ENCODE results near the gene FARP1. TPM values are rescaled to one million over a fixed set of nuclear protein-coding genes. Genes with fewer than 3 reads are reported as not detected.
"Not testable (repeated sequence)": the region's sequence is repeated elsewhere in the genome, so short reads cannot be mapped to it uniquely, and the experiment has no call there.

The FARP1 gene
- total RNA-seq, 1 donor from 2014 or later, result 36.5 TPM

- H3K9me3 ChIP-seq (ENCODE audit: control insufficient read depth in 3 of 3, low read length in 3 of 3); H3K27ac ChIP-seq (ENCODE audit: low read depth, low read length); H3K36me3 ChIP-seq (ENCODE audit: control insufficient read depth in 3 of 3, insufficient read depth in 3 of 3, low read length in 3 of 3); H3K9ac ChIP-seq (ENCODE audit: low read depth in 1 of 3, low read length in 3 of 3); H3K27me3 ChIP-seq (ENCODE audit: control insufficient read depth in 3 of 3, insufficient read depth in 3 of 3, low read length in 3 of 3); H3K4me3 ChIP-seq (ENCODE audit: low read length in 3 of 3); H3K4me1 ChIP-seq (ENCODE audit: control insufficient read depth in 3 of 3, insufficient read depth in 3 of 3, low read length in 3 of 3): not testable (repeated sequence)
Observed at GRCh38 chr13:98230762-98231161, 87.9 kb downstream of the FARP1 start.

DNA sequence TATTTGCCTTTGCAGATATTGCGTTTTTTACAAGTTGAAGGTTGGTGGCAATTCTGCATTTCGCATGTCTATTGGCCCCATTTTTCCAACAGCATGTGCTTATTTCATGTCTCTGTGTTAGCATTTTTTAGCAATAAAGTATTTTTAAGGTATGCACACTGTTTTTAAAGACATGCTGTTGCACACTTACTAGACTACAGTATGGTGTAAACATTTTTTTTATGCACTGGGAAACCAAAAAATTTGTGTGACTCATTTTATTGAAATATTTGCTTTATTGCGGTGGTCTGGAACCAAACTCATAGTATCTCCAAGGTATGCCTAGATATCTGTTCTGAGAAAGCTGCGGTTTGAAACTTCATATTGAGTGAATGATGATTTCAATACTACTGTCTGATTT is 89.6 kb downstream of the FARP1 start:
- no peaks in the 10 kb centered on the region for H3K9me3 ChIP-seq (ENCODE audit: control insufficient read depth in 3 of 3, low read length in 3 of 3)
- H3K9ac ChIP-seq (ENCODE audit: low read depth in 1 of 3, low read length in 3 of 3), result no peak overlapping the region
- no peak overlapping the region for H3K27ac ChIP-seq (ENCODE audit: low read depth, low read length)
- no peaks in the 10 kb centered on the region for H3K36me3 ChIP-seq (ENCODE audit: control insufficient read depth in 3 of 3, insufficient read depth in 3 of 3, low read length in 3 of 3)
- H3K4me1 ChIP-seq (ENCODE audit: control insufficient read depth in 3 of 3, insufficient read depth in 3 of 3, low read length in 3 of 3), result peaks cover 0 to 3% (median 0%) of the 10 kb centered on the region in 3 donors
- H3K4me3 ChIP-seq (ENCODE audit: low read length in 3 of 3), result no peak overlapping the region
- no peaks in the 10 kb centered on the region for H3K27me3 ChIP-seq (ENCODE audit: control insufficient read depth in 3 of 3, insufficient read depth in 3 of 3, low read length in 3 of 3)

- Histone ChIP-seq H3K36me3 (ENCODE audit: control insufficient read depth in 3 of 3, insufficient read depth in 3 of 3, low read length in 3 of 3) (no peaks in the 10 kb centered on the region), H3K9ac (ENCODE audit: low read depth in 1 of 3, low read length in 3 of 3) (no peak overlapping the region), H3K27me3 (ENCODE audit: control insufficient read depth in 3 of 3, insufficient read depth in 3 of 3, low read length in 3 of 3) (no peaks in the 10 kb centered on the region), H3K4me1 (ENCODE audit: control insufficient read depth in 3 of 3, insufficient read depth in 3 of 3, low read length in 3 of 3) (peaks cover 0 to 3% (median 0%) of the 10 kb centered on the region in 3 donors), H3K27ac (ENCODE audit: low read depth, low read length) (no peak overlapping the region), H3K9me3 (ENCODE audit: control insufficient read depth in 3 of 3, low read length in 3 of 3) (no peaks in the 10 kb centered on the region), H3K4me3 (ENCODE audit: low read length in 3 of 3) (no peak overlapping the region)
Observed at GRCh38 chr13:98233127-98233526, 90.2 kb downstream of the FARP1 start.

GRCh38 chr13:98234348-98234747 is 91.5 kb downstream of the FARP1 start:
- H3K27me3 ChIP-seq (ENCODE audit: control insufficient read depth in 3 of 3, insufficient read depth in 3 of 3, low read length in 3 of 3), result no peaks in the 10 kb centered on the region
- no peak overlapping the region for H3K4me3 ChIP-seq (ENCODE audit: low read length in 3 of 3)
- no peak overlapping the region for H3K27ac ChIP-seq (ENCODE audit: low read depth, low read length)
- H3K9me3 ChIP-seq (ENCODE audit: control insufficient read depth in 3 of 3, low read length in 3 of 3), result no peaks in the 10 kb centered on the region
- H3K36me3 ChIP-seq (ENCODE audit: control insufficient read depth in 3 of 3, insufficient read depth in 3 of 3, low read length in 3 of 3), result no peaks in the 10 kb centered on the region
- no peak overlapping the region for H3K9ac ChIP-seq (ENCODE audit: low read depth in 1 of 3, low read length in 3 of 3)
- peaks cover 0 to 3% (median 0%) of the 10 kb centered on the region in 3 donors for H3K4me1 ChIP-seq (ENCODE audit: control insufficient read depth in 3 of 3, insufficient read depth in 3 of 3, low read length in 3 of 3)

GRCh38 chr13:98236197-98236596 is 93.3 kb downstream of the FARP1 start:
- peaks cover 0 to 3% (median 0%) of the 10 kb centered on the region in 3 donors for H3K4me1 ChIP-seq (ENCODE audit: control insufficient read depth in 3 of 3, insufficient read depth in 3 of 3, low read length in 3 of 3)

GRCh38 chr13:98237331-98237730 is 94.4 kb downstream of the FARP1 start:
- no peak overlapping the region for H3K4me3 ChIP-seq (ENCODE audit: low read length in 3 of 3)
- no peaks in the 10 kb centered on the region for H3K36me3 ChIP-seq (ENCODE audit: control insufficient read depth in 3 of 3, insufficient read depth in 3 of 3, low read length in 3 of 3)
- H3K9me3 ChIP-seq (ENCODE audit: control insufficient read depth in 3 of 3, low read length in 3 of 3), result no peaks in the 10 kb centered on the region
- peaks cover 0 to 3% (median 0%) of the 10 kb centered on the region in 3 donors for H3K4me1 ChIP-seq (ENCODE audit: control insufficient read depth in 3 of 3, insufficient read depth in 3 of 3, low read length in 3 of 3)
- H3K9ac ChIP-seq (ENCODE audit: low read depth in 1 of 3, low read length in 3 of 3), result no peak overlapping the region
- H3K27me3 ChIP-seq (ENCODE audit: control insufficient read depth in 3 of 3, insufficient read depth in 3 of 3, low read length in 3 of 3), result no peaks in the 10 kb centered on the region
- H3K27ac ChIP-seq (ENCODE audit: low read depth, low read length), result no peak overlapping the region

More at GRCh38 chr13:98236197-98236596, 93.3 kb downstream of the FARP1 start:
- no peak overlapping the region for H3K9ac ChIP-seq (ENCODE audit: low read depth in 1 of 3, low read length in 3 of 3)
- H3K9me3 ChIP-seq (ENCODE audit: control insufficient read depth in 3 of 3, low read length in 3 of 3), result no peaks in the 10 kb centered on the region
- no peaks in the 10 kb centered on the region for H3K27me3 ChIP-seq (ENCODE audit: control insufficient read depth in 3 of 3, insufficient read depth in 3 of 3, low read length in 3 of 3)
- H3K27ac ChIP-seq (ENCODE audit: low read depth, low read length), result no peak overlapping the region
- no peaks in the 10 kb centered on the region for H3K36me3 ChIP-seq (ENCODE audit: control insufficient read depth in 3 of 3, insufficient read depth in 3 of 3, low read length in 3 of 3)
- no peak overlapping the region for H3K4me3 ChIP-seq (ENCODE audit: low read length in 3 of 3)

- Histone ChIP-seq H3K4me1 (ENCODE audit: control insufficient read depth in 3 of 3, insufficient read depth in 3 of 3, low read length in 3 of 3) (no peaks in the 10 kb centered on the region), H3K36me3 (ENCODE audit: control insufficient read depth in 3 of 3, insufficient read depth in 3 of 3, low read length in 3 of 3) (no peaks in the 10 kb centered on the region), H3K9me3 (ENCODE audit: control insufficient read depth in 3 of 3, low read length in 3 of 3) (no peaks in the 10 kb centered on the region), H3K9ac (ENCODE audit: low read depth in 1 of 3, low read length in 3 of 3) (no peak overlapping the region), H3K4me3 (ENCODE audit: low read length in 3 of 3) (no peak overlapping the region), H3K27me3 (ENCODE audit: control insufficient read depth in 3 of 3, insufficient read depth in 3 of 3, low read length in 3 of 3) (no peaks in the 10 kb centered on the region), H3K27ac (ENCODE audit: low read depth, low read length) (no peak overlapping the region)
Observed at GRCh38 chr13:98239162-98240076, 96.5 kb downstream of the FARP1 start.

DNA sequence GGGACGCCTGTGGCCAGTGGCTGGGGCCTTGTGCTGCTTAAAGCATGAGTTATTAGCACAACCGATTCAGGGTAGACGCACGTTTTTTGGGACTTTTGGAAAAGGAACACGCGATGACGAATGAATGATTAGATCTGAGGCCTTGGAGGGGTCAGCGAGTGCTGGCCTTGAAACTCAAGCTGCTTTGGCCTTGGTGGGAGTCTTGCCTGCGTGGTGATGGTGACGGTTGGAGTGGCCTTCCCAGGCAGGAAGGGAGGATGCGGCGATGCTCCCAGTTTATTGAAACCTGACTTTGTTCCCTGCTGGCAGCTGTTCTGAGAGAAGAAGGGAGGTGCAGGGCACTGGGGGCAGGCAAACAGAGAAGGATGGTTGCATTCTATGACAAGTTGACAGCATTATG is 97.2 kb downstream of the FARP1 start:
- no peaks in the 10 kb centered on the region for H3K9me3 ChIP-seq (ENCODE audit: control insufficient read depth in 3 of 3, low read length in 3 of 3)
- no peak overlapping the region for H3K27ac ChIP-seq (ENCODE audit: low read depth, low read length)
- H3K27me3 ChIP-seq (ENCODE audit: control insufficient read depth in 3 of 3, insufficient read depth in 3 of 3, low read length in 3 of 3), result no peaks in the 10 kb centered on the region
- no peak overlapping the region for H3K4me3 ChIP-seq (ENCODE audit: low read length in 3 of 3)
- H3K4me1 ChIP-seq (ENCODE audit: control insufficient read depth in 3 of 3, insufficient read depth in 3 of 3, low read length in 3 of 3), result no peaks in the 10 kb centered on the region
- no peaks in the 10 kb centered on the region for H3K36me3 ChIP-seq (ENCODE audit: control insufficient read depth in 3 of 3, insufficient read depth in 3 of 3, low read length in 3 of 3)
- no peak overlapping the region for H3K9ac ChIP-seq (ENCODE audit: low read depth in 1 of 3, low read length in 3 of 3)

GRCh38 chr13:98240974-98241373 is 98.1 kb downstream of the FARP1 start:
- H3K4me3 ChIP-seq (ENCODE audit: low read length in 3 of 3), result no peak overlapping the region
- no peaks in the 10 kb centered on the region for H3K4me1 ChIP-seq (ENCODE audit: control insufficient read depth in 3 of 3, insufficient read depth in 3 of 3, low read length in 3 of 3)
- H3K9me3 ChIP-seq (ENCODE audit: control insufficient read depth in 3 of 3, low read length in 3 of 3), result no peaks in the 10 kb centered on the region
- no peaks in the 10 kb centered on the region for H3K27me3 ChIP-seq (ENCODE audit: control insufficient read depth in 3 of 3, insufficient read depth in 3 of 3, low read length in 3 of 3)
- H3K9ac ChIP-seq (ENCODE audit: low read depth in 1 of 3, low read length in 3 of 3), result no peak overlapping the region
- no peak overlapping the region for H3K27ac ChIP-seq (ENCODE audit: low read depth, low read length)
- H3K36me3 ChIP-seq (ENCODE audit: control insufficient read depth in 3 of 3, insufficient read depth in 3 of 3, low read length in 3 of 3), result no peaks in the 10 kb centered on the region

- Histone ChIP-seq H3K36me3 (ENCODE audit: control insufficient read depth in 3 of 3, insufficient read depth in 3 of 3, low read length in 3 of 3) (no peaks in the 10 kb centered on the region), H3K9me3 (ENCODE audit: control insufficient read depth in 3 of 3, low read length in 3 of 3) (no peaks in the 10 kb centered on the region), H3K27me3 (ENCODE audit: control insufficient read depth in 3 of 3, insufficient read depth in 3 of 3, low read length in 3 of 3) (no peaks in the 10 kb centered on the region), H3K4me1 (ENCODE audit: control insufficient read depth in 3 of 3, insufficient read depth in 3 of 3, low read length in 3 of 3) (no peaks in the 10 kb centered on the region), H3K27ac (ENCODE audit: low read depth, low read length) (no peak overlapping the region), H3K9ac (ENCODE audit: low read depth in 1 of 3, low read length in 3 of 3) (no peak overlapping the region), H3K4me3 (ENCODE audit: low read length in 3 of 3) (no peak overlapping the region)
Observed at GRCh38 chr13:98241976-98242375, 99.1 kb downstream of the FARP1 start.
